BLaER1 (cell line): ENCODE data around the gene ZBTB17.

Experiments used
- H3K27ac ChIP-seq: shearing (Covaris generic); formaldehyde crosslinking; 2 replicates; pipeline ENCODE4 v1.8.1; 2022
- H3K27me3 ChIP-seq: shearing (Covaris generic); formaldehyde crosslinking; 2 replicates; pipeline ENCODE4 v1.8.1; 2022
- H3K36me3 ChIP-seq: shearing (Covaris generic); formaldehyde crosslinking; 2 replicates; pipeline ENCODE4 v1.8.1; 2022
- H3K4me1 ChIP-seq: shearing (Covaris generic); formaldehyde crosslinking; 2 replicates; pipeline ENCODE4 v1.8.1; 2022
- H3K4me2 ChIP-seq: shearing (Covaris generic); formaldehyde crosslinking; 2 replicates; pipeline ENCODE4 v1.8.1; 2022
- H3K4me3 ChIP-seq: shearing (Covaris generic); formaldehyde crosslinking; 2 replicates; pipeline ENCODE4 v1.8.1; 2022
- H3K9ac ChIP-seq: shearing (Covaris generic); formaldehyde crosslinking; 2 replicates; pipeline ENCODE4 v1.8.1; 2022
- H3K9me3 ChIP-seq: shearing (Covaris generic); formaldehyde crosslinking; 2 replicates; pipeline ENCODE4 v1.8.1; 2022
- H4K20me1 ChIP-seq: shearing (Covaris generic); formaldehyde crosslinking; 2 replicates; pipeline ENCODE4 v1.8.1; 2022
- Cebpa-rat ChIP-seq: shearing (Covaris generic); IDR thresholded peaks from 2 replicates; pipeline ENCODE4 v1.8.1; 2022

The ZBTB17 gene

GRCh38 chr1:15949453-15950245 is 26.3 kb downstream of the ZBTB17 start:
- Histone ChIP-seq H3K27ac (peak overlapping the region; percentile 83; the same call in 1 of the 2 replicates), H3K27me3 (no peaks in the 10 kb centered on the region), H3K9ac (peak overlapping the region; percentile 11; the same call in 1 of the 2 replicates), H3K9me3 (no peaks in the 10 kb centered on the region), H3K4me3 (no peak overlapping the region), H3K4me2 (peak overlapping the region; percentile 95), H3K4me1 (peaks cover 71% of the 10 kb centered on the region), H3K36me3 (peaks cover 75% of the 10 kb centered on the region), H4K20me1 (peaks cover 100% of the 10 kb centered on the region)
- no peak for TF ChIP-seq Cebpa-rat

GRCh38 chr1:15948595-15949452 is 27.1 kb downstream of the ZBTB17 start:
- Histone ChIP-seq H4K20me1 (peaks cover 100% of the 10 kb centered on the region), H3K9me3 (no peaks in the 10 kb centered on the region), H3K27ac (peak overlapping the region; percentile 83; the same call in 1 of the 2 replicates), H3K36me3 (peaks cover 75% of the 10 kb centered on the region), H3K4me1 (peaks cover 63% of the 10 kb centered on the region), H3K27me3 (no peaks in the 10 kb centered on the region), H3K4me2 (no peak overlapping the region), H3K9ac (no peak overlapping the region), H3K4me3 (no peak overlapping the region)
- no peak for TF ChIP-seq Cebpa-rat

GRCh38 chr1:15948091-15948591 is 27.8 kb downstream of the ZBTB17 start:
- no peak overlapping the region for H3K9ac ChIP-seq
- TF ChIP-seq Cebpa-rat, result no peak
- no peaks in the 10 kb centered on the region for H3K9me3 ChIP-seq
- no peak overlapping the region for H3K27ac ChIP-seq
- H3K36me3 ChIP-seq, result peaks cover 75% of the 10 kb centered on the region
- H3K4me3 ChIP-seq, result no peak overlapping the region
- peaks cover 56% of the 10 kb centered on the region for H3K4me1 ChIP-seq
- H3K27me3 ChIP-seq, result no peaks in the 10 kb centered on the region
- H4K20me1 ChIP-seq, result peaks cover 100% of the 10 kb centered on the region
- no peak overlapping the region for H3K4me2 ChIP-seq

GRCh38 chr1:15947382-15948090 is 28.4 kb downstream of the ZBTB17 start:
- no peaks in the 10 kb centered on the region for H3K27me3 ChIP-seq
- peaks cover 50% of the 10 kb centered on the region for H3K4me1 ChIP-seq
- H3K9ac ChIP-seq, result no peak overlapping the region
- H4K20me1 ChIP-seq, result peaks cover 100% of the 10 kb centered on the region
- H3K9me3 ChIP-seq, result no peaks in the 10 kb centered on the region
- TF ChIP-seq Cebpa-rat, result no peak
- peaks cover 80% of the 10 kb centered on the region for H3K36me3 ChIP-seq
- no peak overlapping the region for H3K4me2 ChIP-seq
- no peak overlapping the region for H3K4me3 ChIP-seq
- no peak overlapping the region for H3K27ac ChIP-seq

- no peaks in the 10 kb centered on the region for H3K9me3 ChIP-seq
- peaks cover 100% of the 10 kb centered on the region for H4K20me1 ChIP-seq
- H3K4me2 ChIP-seq, result no peak overlapping the region; the same call in 1 of the 2 replicates
- H3K4me1 ChIP-seq, result peaks cover 42% of the 10 kb centered on the region
- peaks cover 83% of the 10 kb centered on the region for H3K36me3 ChIP-seq
- peak overlapping the region; percentile 24; the same call in 1 of the 2 replicates for H3K27ac ChIP-seq
- H3K27me3 ChIP-seq, result no peaks in the 10 kb centered on the region
- no peak overlapping the region for H3K4me3 ChIP-seq
- no peak overlapping the region for H3K9ac ChIP-seq
- no peak for TF ChIP-seq Cebpa-rat
These were observed 29.1 kb downstream of the ZBTB17 start for GRCh38 chr1:15946571-15947381.

GRCh38 chr1:15945832-15946448 is 30.0 kb downstream of the ZBTB17 start:
- H3K4me1 ChIP-seq, result peaks cover 34% of the 10 kb centered on the region
- H3K27ac ChIP-seq, result no peak overlapping the region
- H3K4me2 ChIP-seq, result no peak overlapping the region
- H3K36me3 ChIP-seq, result peaks cover 91% of the 10 kb centered on the region
- no peak overlapping the region for H3K9ac ChIP-seq
- TF ChIP-seq Cebpa-rat, result no peak
- H3K9me3 ChIP-seq, result no peaks in the 10 kb centered on the region
- H3K27me3 ChIP-seq, result no peaks in the 10 kb centered on the region
- no peak overlapping the region for H3K4me3 ChIP-seq
- H4K20me1 ChIP-seq, result peaks cover 100% of the 10 kb centered on the region

- H3K4me3 ChIP-seq, result no peak overlapping the region
- H3K9ac ChIP-seq, result no peak overlapping the region
- H3K27me3 ChIP-seq, result no peaks in the 10 kb centered on the region
- H3K4me2 ChIP-seq, result no peak overlapping the region
- H3K27ac ChIP-seq, result no peak overlapping the region
- TF ChIP-seq Cebpa-rat, result no peak
- peaks cover 27% of the 10 kb centered on the region for H3K4me1 ChIP-seq
- no peaks in the 10 kb centered on the region for H3K9me3 ChIP-seq
- peaks cover 100% of the 10 kb centered on the region for H4K20me1 ChIP-seq
- H3K36me3 ChIP-seq, result peaks cover 94% of the 10 kb centered on the region
These were observed 30.7 kb downstream of the ZBTB17 start for GRCh38 chr1:15945011-15945831.
